Measurements from ENCODE around the gene INPP4B. TPM values are rescaled to one million over a fixed set of nuclear protein-coding genes. Genes with fewer than 3 reads are reported as not detected.
A peak's percentile ranks its signal among the peaks of the same experiment; 100 is the strongest.

The INPP4B gene
- total and polyA plus RNA-seq, 3 experiments from 2014 or later: 50.3 to 52.6 (median 52.6) TPM

DNA sequence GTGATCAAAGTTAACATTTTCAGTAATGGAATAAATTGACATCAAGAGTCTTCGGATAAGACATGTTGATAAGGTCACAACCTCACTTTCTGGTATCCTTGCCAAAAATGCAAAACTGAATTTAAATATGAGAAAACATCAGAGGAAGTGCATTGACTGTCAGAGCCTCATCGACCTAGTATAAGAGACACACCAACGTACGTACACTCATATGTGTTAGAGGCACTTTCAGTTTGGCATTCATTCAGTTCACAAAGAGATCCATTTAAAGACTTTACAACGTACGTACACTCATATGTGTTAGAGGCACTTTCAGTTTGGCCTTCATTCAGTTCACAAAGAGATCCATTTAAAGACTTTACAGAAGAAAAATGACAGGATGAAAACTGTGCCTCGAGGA lies 280.3 kb downstream of the INPP4B start:
- H3K27me3 ChIP-seq (ENCODE audit: insufficient read depth, low read length, poor library complexity, severe bottlenecking): no peaks in the 10 kb centered on the region
- POLR2A ChIA-PET: interaction anchor here (0.8 kb wide), 1 partner anchor 186 kb away, joined by 3 read pairs; no protein-coding TSS in a partner anchor
- peak in 2 of 5 donors; percentile 14 to 52 for DNase-seq
- H3K4me3 ChIP-seq (ENCODE audit: low read length): peak overlapping the region; percentile 57
- H3K27ac ChIP-seq (ENCODE audit: low read depth, low read length): peak overlapping the region; percentile 60
- H3K9me3 ChIP-seq (ENCODE audit: low read length): no peaks in the 10 kb centered on the region
- Mint-ChIP-seq H3K27me3 (no peaks in the 10 kb centered on the region), H3K4me3 (peak overlapping the region; percentile 78 to 99 (median 85)), H3K9me3 (no peaks in the 10 kb centered on the region), H3K4me1 (peaks cover 38 to 60% (median 58%) of the 10 kb centered on the region in 3 donors), H3K27ac (peak overlapping the region; percentile 83 to 97 (median 92)), H3K36me3 (peaks cover 0 to 9% (median 0%) of the 10 kb centered on the region in 3 donors)
- peaks cover 58% of the 10 kb centered on the region for H3K4me1 ChIP-seq (ENCODE audit: insufficient read depth, low read length)
- CTCF ChIA-PET: interaction anchor here (2.4 to 4.0 kb wide), 2 partner anchors 210 to 214 kb away, joined by 11 to 23 read pairs; no protein-coding TSS in a partner anchor
- no peaks in the 10 kb centered on the region for H3K36me3 ChIP-seq (ENCODE audit: insufficient read depth, low read length)

DNA sequence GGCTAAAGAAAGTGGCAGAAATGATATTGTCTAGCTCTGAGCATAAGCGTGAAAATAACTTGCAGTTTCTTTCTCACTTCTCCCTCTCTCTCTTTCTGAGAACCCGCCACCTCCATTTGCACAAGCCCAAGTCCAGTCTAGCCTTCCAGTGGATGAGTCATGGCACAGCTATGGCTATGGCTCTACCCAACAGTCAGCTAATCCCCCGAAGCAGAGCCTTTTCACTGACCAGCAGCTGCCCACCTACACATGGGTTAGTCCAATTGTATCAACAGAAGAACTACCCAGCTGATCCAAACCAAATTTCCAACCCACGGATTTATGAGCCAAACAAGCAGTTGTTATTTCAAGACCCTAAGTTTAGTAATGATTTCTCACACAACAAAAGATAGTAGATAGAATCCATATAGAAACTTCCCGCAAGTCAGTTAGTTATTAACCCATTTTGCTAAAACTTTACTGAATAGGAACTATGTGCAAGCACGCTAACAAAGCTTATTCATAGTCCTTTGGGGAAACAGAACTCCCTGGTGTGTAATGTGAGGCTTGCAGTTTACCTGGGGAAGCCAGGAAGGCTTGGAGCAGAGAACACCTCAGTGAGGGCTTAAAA lies 282.3 kb downstream of the INPP4B start:
- H3K4me1 ChIP-seq (ENCODE audit: insufficient read depth, low read length): peaks cover 51% of the 10 kb centered on the region
- DNase-seq: no peak
- no peaks in the 10 kb centered on the region for H3K9me3 ChIP-seq (ENCODE audit: low read length)
- Mint-ChIP-seq H3K27me3 (no peaks in the 10 kb centered on the region), H3K4me3 (peak overlapping the region in 1 of 7 donors; percentile 2), H3K36me3 (peaks cover 0 to 9% (median 0%) of the 10 kb centered on the region in 3 donors), H3K27ac (peak overlapping the region; percentile 8 to 95 (median 62)), H3K4me1 (peaks cover 34 to 69% (median 56%) of the 10 kb centered on the region in 3 donors), H3K9me3 (no peaks in the 10 kb centered on the region)
- ChIA-PET POLR2A (no interaction called here), CTCF (no interaction called here)
- no peaks in the 10 kb centered on the region for H3K27me3 ChIP-seq (ENCODE audit: insufficient read depth, low read length, poor library complexity, severe bottlenecking)
- no peaks in the 10 kb centered on the region for H3K36me3 ChIP-seq (ENCODE audit: insufficient read depth, low read length)
- no peak overlapping the region for H3K27ac ChIP-seq (ENCODE audit: low read depth, low read length)
- H3K4me3 ChIP-seq (ENCODE audit: low read length): no peak overlapping the region

DNA sequence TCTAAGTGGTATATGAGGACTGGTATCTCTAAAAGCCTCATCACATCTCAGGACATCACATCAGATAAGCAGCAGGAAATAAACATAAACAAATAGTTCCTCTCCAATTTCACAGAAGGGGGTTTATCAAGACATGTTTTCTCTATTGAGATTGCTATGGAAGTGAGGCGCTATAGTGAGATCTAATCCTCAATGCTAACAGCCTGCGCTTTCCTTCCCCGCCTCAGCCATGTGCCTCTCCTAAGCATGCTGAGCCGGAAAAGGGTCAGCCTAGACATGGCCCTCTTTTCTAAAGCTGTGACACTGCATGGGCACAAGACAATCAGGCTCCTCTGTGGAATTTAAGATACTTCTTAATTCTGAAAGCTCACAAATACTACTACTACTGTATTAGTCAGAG lies 286.1 kb downstream of the INPP4B start:
- H3K4me3 ChIP-seq (ENCODE audit: low read length): no peak overlapping the region
- no peaks in the 10 kb centered on the region for H3K9me3 ChIP-seq (ENCODE audit: low read length)
- no peak overlapping the region for H3K27ac ChIP-seq (ENCODE audit: low read depth, low read length)
- peaks cover 51% of the 10 kb centered on the region for H3K4me1 ChIP-seq (ENCODE audit: insufficient read depth, low read length)
- POLR2A ChIA-PET: no interaction called here
- no peaks in the 10 kb centered on the region for H3K36me3 ChIP-seq (ENCODE audit: insufficient read depth, low read length)
- H3K27me3 Mint-ChIP-seq: peaks cover 0 to 2% of the 10 kb centered on the region in 2 donors
- H3K27ac Mint-ChIP-seq: no peak overlapping the region
- DNase-seq: no peak
- H3K27me3 ChIP-seq (ENCODE audit: insufficient read depth, low read length, poor library complexity, severe bottlenecking): no peaks in the 10 kb centered on the region
- peak overlapping the region in 1 of 7 donors; percentile 2 for H3K4me3 Mint-ChIP-seq
- CTCF ChIA-PET: no interaction called here
- H3K4me1 Mint-ChIP-seq: peaks cover 8 to 46% (median 19%) of the 10 kb centered on the region in 3 donors
- H3K9me3 Mint-ChIP-seq: no peaks in the 10 kb centered on the region
- no peaks in the 10 kb centered on the region for H3K36me3 Mint-ChIP-seq

GRCh38 chr4:142558851-142559250 lies 287.2 kb downstream of the INPP4B start:
- H3K4me1 Mint-ChIP-seq: peaks cover 3 to 34% (median 11%) of the 10 kb centered on the region in 3 donors
- CTCF ChIA-PET: interaction anchor here (1.5 kb wide), 1 partner anchor 8 kb away, joined by 3 read pairs; no protein-coding TSS in a partner anchor

GRCh38 chr4:142557239-142557801 lies 288.8 kb downstream of the INPP4B start:
- no peaks in the 10 kb centered on the region for H3K9me3 Mint-ChIP-seq
- H3K4me1 Mint-ChIP-seq: peaks cover 3 to 35% (median 12%) of the 10 kb centered on the region in 3 donors
- H3K27ac Mint-ChIP-seq: no peak overlapping the region
- DNase-seq: no peak
- Histone ChIP-seq H3K27me3 (ENCODE audit: insufficient read depth, low read length, poor library complexity, severe bottlenecking) (no peaks in the 10 kb centered on the region), H3K36me3 (ENCODE audit: insufficient read depth, low read length) (no peaks in the 10 kb centered on the region), H3K9me3 (ENCODE audit: low read length) (no peaks in the 10 kb centered on the region), H3K4me3 (ENCODE audit: low read length) (peak overlapping the region; percentile 2), H3K27ac (ENCODE audit: low read depth, low read length) (no peak overlapping the region), H3K4me1 (ENCODE audit: insufficient read depth, low read length) (peaks cover 44% of the 10 kb centered on the region)
- peaks cover 0 to 5% (median 0%) of the 10 kb centered on the region in 3 donors for H3K36me3 Mint-ChIP-seq
- CTCF ChIA-PET: interaction anchor here (1.5 kb wide), 1 partner anchor 10 kb away, joined by 3 read pairs; no protein-coding TSS in a partner anchor
- peaks cover 0 to 2% of the 10 kb centered on the region in 2 donors for H3K27me3 Mint-ChIP-seq
- POLR2A ChIA-PET: interaction anchor here (0.8 kb wide), 1 partner anchor 152 kb away, joined by 3 read pairs; no protein-coding TSS in a partner anchor
- peak overlapping the region in 3 of 7 donors; percentile 8 to 42 (median 20) for H3K4me3 Mint-ChIP-seq

More at GRCh38 chr4:142558851-142559250, 287.2 kb downstream of the INPP4B start:
- H3K27ac ChIP-seq (ENCODE audit: low read depth, low read length): no peak overlapping the region
- H3K27me3 ChIP-seq (ENCODE audit: insufficient read depth, low read length, poor library complexity, severe bottlenecking): no peaks in the 10 kb centered on the region
- peaks cover 0 to 2% of the 10 kb centered on the region in 2 donors for H3K27me3 Mint-ChIP-seq
- H3K4me1 ChIP-seq (ENCODE audit: insufficient read depth, low read length): peaks cover 40% of the 10 kb centered on the region
- peaks cover 0 to 5% (median 0%) of the 10 kb centered on the region in 3 donors for H3K36me3 Mint-ChIP-seq
- DNase-seq: no peak
- H3K4me3 Mint-ChIP-seq: no peak overlapping the region
- no peaks in the 10 kb centered on the region for H3K9me3 Mint-ChIP-seq
- POLR2A ChIA-PET: no interaction called here
- H3K9me3 ChIP-seq (ENCODE audit: low read length): no peaks in the 10 kb centered on the region
- H3K4me3 ChIP-seq (ENCODE audit: low read length): no peak overlapping the region
- no peaks in the 10 kb centered on the region for H3K36me3 ChIP-seq (ENCODE audit: insufficient read depth, low read length)
- peak overlapping the region in 1 of 8 donors; percentile 15 for H3K27ac Mint-ChIP-seq

DNA sequence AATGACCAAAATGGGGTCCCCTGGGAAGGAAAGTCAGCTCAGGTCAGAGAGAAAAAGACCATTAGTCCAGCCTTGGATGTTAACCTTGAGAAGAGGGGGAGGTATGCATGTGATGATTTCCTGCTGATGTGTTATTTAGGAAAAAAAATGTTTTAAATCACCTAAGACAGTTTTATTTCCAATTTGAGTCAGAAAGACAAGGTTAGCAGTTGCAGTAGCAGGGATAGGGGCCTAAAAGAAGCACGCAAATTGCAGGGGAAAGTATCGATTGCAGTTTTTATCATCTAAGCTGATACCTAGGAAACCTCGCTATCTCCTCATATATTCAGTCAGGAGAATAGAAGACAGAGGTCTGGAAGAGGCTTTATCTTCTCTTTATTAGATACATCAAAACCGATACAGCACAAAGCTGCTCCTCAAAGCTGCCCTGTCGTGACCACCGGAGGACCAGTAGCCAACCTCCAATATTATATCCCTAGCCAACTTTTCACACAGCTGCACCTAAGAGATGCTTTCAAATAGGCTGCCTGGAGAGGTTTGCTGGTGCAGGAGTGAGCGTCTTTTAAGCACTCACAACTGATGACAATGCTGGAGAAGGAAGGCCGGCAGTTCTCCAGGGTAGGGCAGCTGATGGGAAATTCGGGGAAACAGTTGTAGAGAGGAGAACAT lies 289.4 kb downstream of the INPP4B start:
- H3K4me1 Mint-ChIP-seq: peaks cover 3 to 32% (median 12%) of the 10 kb centered on the region in 3 donors
- peaks cover 0 to 2% of the 10 kb centered on the region in 2 donors for H3K27me3 Mint-ChIP-seq
- H3K9me3 ChIP-seq (ENCODE audit: low read length): no peaks in the 10 kb centered on the region
- H3K27me3 ChIP-seq (ENCODE audit: insufficient read depth, low read length, poor library complexity, severe bottlenecking): no peaks in the 10 kb centered on the region
- peak overlapping the region; percentile 2 for H3K4me3 ChIP-seq (ENCODE audit: low read length)
- no peaks in the 10 kb centered on the region for H3K9me3 Mint-ChIP-seq
- no peak for DNase-seq
- peaks cover 45% of the 10 kb centered on the region for H3K4me1 ChIP-seq (ENCODE audit: insufficient read depth, low read length)
- no peaks in the 10 kb centered on the region for H3K36me3 ChIP-seq (ENCODE audit: insufficient read depth, low read length)
- peak overlapping the region in 4 of 7 donors; percentile 8 to 42 (median 14) for H3K4me3 Mint-ChIP-seq
- H3K27ac Mint-ChIP-seq: no peak overlapping the region
- CTCF ChIA-PET: no interaction called here
- POLR2A ChIA-PET: interaction anchor here (0.8 kb wide), 1 partner anchor 151 kb away, joined by 3 read pairs; no protein-coding TSS in a partner anchor
- H3K27ac ChIP-seq (ENCODE audit: low read depth, low read length): no peak overlapping the region
- H3K36me3 Mint-ChIP-seq: peaks cover 0 to 5% (median 0%) of the 10 kb centered on the region in 3 donors

DNA sequence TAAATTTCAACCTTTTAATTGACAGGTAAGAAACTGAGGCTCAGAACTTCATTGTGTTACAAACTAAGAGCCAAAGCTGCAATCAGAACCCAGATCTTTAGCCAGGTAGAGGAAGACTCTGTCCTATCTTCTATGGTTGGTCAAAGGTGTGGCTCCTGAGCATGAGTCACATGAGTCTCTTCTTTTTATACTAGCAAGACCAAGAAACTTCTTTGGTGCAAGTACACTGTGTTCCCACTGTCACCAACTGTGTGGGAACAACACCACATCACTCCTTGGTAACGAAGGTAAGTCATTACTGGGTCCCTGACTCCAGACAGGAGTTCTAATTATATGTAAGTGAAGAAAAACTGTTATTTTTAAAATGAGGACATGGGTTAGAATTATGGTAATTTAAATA lies 290.1 kb downstream of the INPP4B start:
- H3K9me3 Mint-ChIP-seq: no peaks in the 10 kb centered on the region
- H3K36me3 ChIP-seq (ENCODE audit: insufficient read depth, low read length): no peaks in the 10 kb centered on the region
- no peak overlapping the region for H3K27ac ChIP-seq (ENCODE audit: low read depth, low read length)
- H3K36me3 Mint-ChIP-seq: peaks cover 0 to 5% (median 0%) of the 10 kb centered on the region in 3 donors
- peaks cover 3 to 32% (median 12%) of the 10 kb centered on the region in 3 donors for H3K4me1 Mint-ChIP-seq
- peaks cover 0 to 2% of the 10 kb centered on the region in 2 donors for H3K27me3 Mint-ChIP-seq
- H3K27me3 ChIP-seq (ENCODE audit: insufficient read depth, low read length, poor library complexity, severe bottlenecking): no peaks in the 10 kb centered on the region
- no peak overlapping the region for H3K4me3 ChIP-seq (ENCODE audit: low read length)
- H3K27ac Mint-ChIP-seq: peak overlapping the region in 1 of 8 donors; percentile 23
- no peaks in the 10 kb centered on the region for H3K9me3 ChIP-seq (ENCODE audit: low read length)
- no peak for DNase-seq
- CTCF ChIA-PET: interaction anchor here (1.3 kb wide), 1 partner anchor 11 kb away, joined by 3 read pairs; no protein-coding TSS in a partner anchor
- H3K4me1 ChIP-seq (ENCODE audit: insufficient read depth, low read length): peaks cover 52% of the 10 kb centered on the region
- POLR2A ChIA-PET: interaction anchor here (0.7 kb wide), 1 partner anchor 360 kb away, joined by 5 read pairs; no protein-coding TSS in a partner anchor
- peak overlapping the region in 2 of 7 donors; percentile 9 to 42 for H3K4me3 Mint-ChIP-seq
